IMR-90 (cell line): Measurements from ENCODE around the gene RAB1B.

Experiments used
- CTCF ChIP-seq: conservative IDR thresholded peaks from 2 replicates; pipeline ENCODE4 v1.5.1; 2012; ENCODE audit warnings: mild to moderate bottlenecking, low read depth, low read length, improper control_type of control experiment
- FOS ChIP-seq: fragments of 150-350 bp; IDR thresholded peaks from 2 replicates; pipeline ENCODE4 v1.6.1; 2016; ENCODE audit warnings: low read depth, low read length
- MAZ ChIP-seq: IDR thresholded peaks from 2 replicates; pipeline ENCODE4 v1.6.1; 2012; ENCODE audit warnings: low read depth, mild to moderate bottlenecking, low read length, improper control_type of control experiment, moderate library complexity, borderline replicate concordance
- POLR2A ChIP-seq: IDR thresholded peaks from 2 replicates; pipeline ENCODE4 v1.6.1; 2012; ENCODE audit warnings: mild to moderate bottlenecking, low read depth, low read length
- RAD21 ChIP-seq: IDR thresholded peaks from 2 replicates; pipeline ENCODE4 v1.6.1; 2012; ENCODE audit warnings: low read length, improper control_type of control experiment
- SMC3 ChIP-seq: fragments of 150-350 bp; IDR thresholded peaks from 2 replicates; pipeline ENCODE4 v1.6.1; 2016; ENCODE audit warnings: low read depth, mild to moderate bottlenecking, antibody characterized with exemption, low read length, moderate library complexity
- USF2 ChIP-seq: fragments of 150-350 bp; IDR thresholded peaks from 2 replicates; pipeline ENCODE4 v1.6.1; 2017; ENCODE audit warnings: mild to moderate bottlenecking, antibody characterized with exemption, low read length, low read depth

GRCh38 chr11:66225066-66225465 lies 43.4 kb upstream of the RAB1B start:
- TF ChIP-seq CTCF: no peak
- no peak for TF ChIP-seq POLR2A
- no peak for TF ChIP-seq FOS
- TF ChIP-seq RAD21: no peak
- no peak for TF ChIP-seq SMC3
- no peak for TF ChIP-seq MAZ
- TF ChIP-seq USF2: no peak
